SK-N-SH (cell line): ENCODE data around the gene LONRF3. TPM values are rescaled to one million over a fixed set of nuclear protein-coding genes. Genes with fewer than 3 reads are reported as not detected.

Source experiments
- CTCF ChIA-PET: fragments of 300-600, 350-600 bp; formaldehyde crosslinking; extraction: SDS; loops from one replicate; lab custom pipeline; 2021; lab: Yijun Ruan, JAX
- POLR2A ChIA-PET: fragments of 350-600 bp; sonication (Branson Sonifier 250); formaldehyde crosslinking; extraction: SDS; loops from one replicate; lab custom pipeline; 2020; ENCODE audit warnings: antibody characterized with exemption, inconsistent platforms; lab: Yijun Ruan, JAX
- DNase-seq: peaks from one replicate; pipeline ENCODE4 v3.0.0; 2012
- H2AFZ ChIP-seq: fragments of 200-600 bp; sonication (generic); 2 replicates; pipeline ENCODE4 v1.8.1; 2016; ENCODE audit warnings: antibody characterized with exemption, mild to moderate bottlenecking, low read depth
- H3F3A ChIP-seq: fragments of 200-600 bp; sonication (generic); replicated peaks from 2 replicates; pipeline ENCODE3; 2016; ENCODE audit warnings: antibody characterized with exemption, mild to moderate bottlenecking; ENCODE audit not compliant: insufficient read depth
- H3K27ac ChIP-seq, 2 experiments: fragments of 200-500 bp in 1 of 2; fragments of 200-600 bp in 1 of 2; sonication (Bioruptor generic) in 1 of 2; sonication (generic), shearing (Covaris generic) in 1 of 2; 2 replicates each; pipeline versions ENCODE4 v1.5.1 to v1.6.1; 2014 to 2016; ENCODE audit warnings: low read depth in 2 of 2, inconsistent platforms in 1 of 2, low read length in 1 of 2, mild to moderate bottlenecking in 1 of 2, mixed read lengths in 1 of 2
- H3K27me3 ChIP-seq: fragments of 200-600 bp; sonication (generic), shearing (Covaris generic); 2 replicates; pipeline ENCODE4 v1.6.1; 2016; ENCODE audit warnings: mixed run types; ENCODE audit not compliant: insufficient read depth
- H3K36me3 ChIP-seq, 2 experiments: fragments of 200-500 bp in 1 of 2; fragments of 200-600 bp in 1 of 2; sonication (Bioruptor generic) in 1 of 2; sonication (generic) in 1 of 2; replicated peaks in 1 of 2; 2 replicates each; pipeline versions ENCODE3 to v1.5.1; 2014 to 2016; ENCODE audit warnings: low read length in 1 of 2, mild to moderate bottlenecking in 1 of 2; ENCODE audit not compliant: insufficient read depth in 2 of 2, control insufficient read depth in 1 of 2
- H3K4me1 ChIP-seq, 2 experiments: fragments of 200-500 bp in 1 of 2; fragments of 200-600 bp in 1 of 2; sonication (Bioruptor generic) in 1 of 2; sonication (generic), shearing (Covaris generic) in 1 of 2; 2 replicates each; pipeline versions ENCODE4 v1.5.1 to v1.6.1; 2014 to 2016; ENCODE audit warnings: low read depth in 1 of 2, low read length in 1 of 2, mixed run types in 1 of 2; ENCODE audit not compliant: insufficient read depth in 2 of 2, control insufficient read depth in 1 of 2
- H3K4me2 ChIP-seq: fragments of 200-600 bp; sonication (generic), shearing (Covaris generic); 2 replicates; pipeline ENCODE4 v1.6.1; 2017; ENCODE audit warnings: mixed run types
- H3K4me3 ChIP-seq, 2 experiments: fragments of 200-500 bp in 1 of 2; fragments of 200-600 bp in 1 of 2; sonication (Bioruptor generic) in 1 of 2; sonication (generic), shearing (Covaris generic) in 1 of 2; 2 replicates each; pipeline versions ENCODE4 v1.5.1 to v1.8.1; 2014 to 2016; ENCODE audit warnings: low read depth in 2 of 2, inconsistent platforms in 1 of 2, low read length in 1 of 2, mild to moderate bottlenecking in 1 of 2, mixed read lengths in 1 of 2, moderate library complexity in 1 of 2
- H3K79me2 ChIP-seq: fragments of 200-600 bp; sonication (generic); 2 replicates; pipeline ENCODE4 v1.8.1; 2017; ENCODE audit warnings: mild to moderate bottlenecking; ENCODE audit not compliant: insufficient read depth
- H3K9ac ChIP-seq: fragments of 200-600 bp; sonication (generic); 2 replicates; pipeline ENCODE4 v1.6.1; 2017; ENCODE audit warnings: mixed run types
- H3K9me2 ChIP-seq: fragments of 200-600 bp; sonication (generic); 2 replicates; pipeline ENCODE4 v1.6.1; 2017; ENCODE audit warnings: mixed run types
- H3K9me3 ChIP-seq: fragments of 200-600 bp; sonication (generic); 2 replicates; pipeline ENCODE4 v1.6.1; 2017; ENCODE audit warnings: mixed run types, mild to moderate bottlenecking, moderate library complexity
- H4K20me1 ChIP-seq: fragments of 200-600 bp; sonication (generic); 2 replicates; pipeline ENCODE4 v1.6.1; 2017; ENCODE audit warnings: mild to moderate bottlenecking, mixed run types; ENCODE audit not compliant: insufficient read depth
- CTCF ChIP-seq: fragments of 200-600 bp; sonication (generic); IDR thresholded peaks from 2 replicates; pipeline ENCODE4 v1.6.1; 2017; ENCODE audit warnings: antibody characterized with exemption, mild to moderate bottlenecking, moderate library complexity
- FOXJ3 ChIP-seq: sonication (generic); formaldehyde crosslinking; IDR thresholded peaks from 2 replicates; pipeline ENCODE4 v1.5.1; 2020; ENCODE audit warnings: mild to moderate bottlenecking, missing genetic modification reagents
- FOXM1 ChIP-seq: IDR thresholded peaks from 2 replicates; pipeline ENCODE4 v1.4.0; 2012; ENCODE audit warnings: low read depth, mild to moderate bottlenecking
- NRF1 ChIP-seq: IDR thresholded peaks from 2 replicates; pipeline ENCODE4 v1.6.1; 2012; ENCODE audit warnings: low read depth, mild to moderate bottlenecking, low read length
- SMC3 ChIP-seq: IDR thresholded peaks from 2 replicates; pipeline ENCODE4 v1.6.1; 2012; ENCODE audit warnings: low read depth, low read length, improper control_type of control experiment
- TAF1 ChIP-seq: IDR thresholded peaks from 2 replicates; pipeline ENCODE4 v1.6.1; 2012; ENCODE audit warnings: low read depth, mild to moderate bottlenecking, low read length, moderate library complexity, borderline replicate concordance
- USF2 ChIP-seq: fragments of 150-350 bp; IDR thresholded peaks from 2 replicates; pipeline ENCODE4 v1.6.1; 2017; ENCODE audit warnings: antibody characterized with exemption, low read length, low read depth, borderline replicate concordance
- WGBS: methylation state at CpG from one replicate; pipeline ENCODE4 v1.1.6; 2017; ENCODE audit warnings: low lambda C conversion rate; 5-methylcytosine and 5-hydroxymethylcytosine counted together
- polyA plus RNA-seq, 3 experiments: library from polyadenylated mRNA; depleted of rRNA; stranded (reverse); fragments of >200 nt; gene quantifications; 2 replicates each; pipeline ENCODE4 v1.2.3, GENCODE V29; 2012
- TF ChIP-seq, protein P1 (sequence below): IDR thresholded peaks from 2 replicates; pipeline ENCODE4 v1.6.1; 2012; ENCODE audit warnings: mild to moderate bottlenecking, low read depth, low read length, moderate library complexity
- TF ChIP-seq, protein P2 (sequence below): IDR thresholded peaks from 2 replicates; pipeline ENCODE4 v1.4.0; 2012; ENCODE audit warnings: low read depth

LONRF3 gene
- polyA plus RNA-seq, 1 of the 3 experiments (the other 2 are of a cell fraction), result 0.07 TPM

DNA sequence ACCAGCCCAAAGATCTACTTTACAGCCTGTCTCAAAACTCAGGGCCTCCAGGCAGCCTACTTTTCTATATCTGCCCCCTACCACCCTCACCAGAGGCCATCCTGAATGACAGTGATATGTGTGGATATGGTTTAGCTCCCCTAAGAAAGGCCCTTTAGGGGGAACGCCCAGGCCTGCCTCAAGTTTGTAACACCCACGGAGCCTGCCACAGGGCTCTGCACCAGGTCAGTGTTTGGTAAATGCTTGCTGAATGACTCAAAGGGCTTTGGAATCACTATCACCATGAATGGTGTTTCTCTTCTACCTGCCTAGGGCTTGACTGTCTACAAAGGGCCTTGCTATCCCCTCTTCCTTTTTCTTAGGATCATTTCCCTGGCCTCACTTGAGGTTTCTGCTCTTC lies 11.3 kb upstream of the LONRF3 start (continued):
- TF ChIP-seq, protein P1, sequence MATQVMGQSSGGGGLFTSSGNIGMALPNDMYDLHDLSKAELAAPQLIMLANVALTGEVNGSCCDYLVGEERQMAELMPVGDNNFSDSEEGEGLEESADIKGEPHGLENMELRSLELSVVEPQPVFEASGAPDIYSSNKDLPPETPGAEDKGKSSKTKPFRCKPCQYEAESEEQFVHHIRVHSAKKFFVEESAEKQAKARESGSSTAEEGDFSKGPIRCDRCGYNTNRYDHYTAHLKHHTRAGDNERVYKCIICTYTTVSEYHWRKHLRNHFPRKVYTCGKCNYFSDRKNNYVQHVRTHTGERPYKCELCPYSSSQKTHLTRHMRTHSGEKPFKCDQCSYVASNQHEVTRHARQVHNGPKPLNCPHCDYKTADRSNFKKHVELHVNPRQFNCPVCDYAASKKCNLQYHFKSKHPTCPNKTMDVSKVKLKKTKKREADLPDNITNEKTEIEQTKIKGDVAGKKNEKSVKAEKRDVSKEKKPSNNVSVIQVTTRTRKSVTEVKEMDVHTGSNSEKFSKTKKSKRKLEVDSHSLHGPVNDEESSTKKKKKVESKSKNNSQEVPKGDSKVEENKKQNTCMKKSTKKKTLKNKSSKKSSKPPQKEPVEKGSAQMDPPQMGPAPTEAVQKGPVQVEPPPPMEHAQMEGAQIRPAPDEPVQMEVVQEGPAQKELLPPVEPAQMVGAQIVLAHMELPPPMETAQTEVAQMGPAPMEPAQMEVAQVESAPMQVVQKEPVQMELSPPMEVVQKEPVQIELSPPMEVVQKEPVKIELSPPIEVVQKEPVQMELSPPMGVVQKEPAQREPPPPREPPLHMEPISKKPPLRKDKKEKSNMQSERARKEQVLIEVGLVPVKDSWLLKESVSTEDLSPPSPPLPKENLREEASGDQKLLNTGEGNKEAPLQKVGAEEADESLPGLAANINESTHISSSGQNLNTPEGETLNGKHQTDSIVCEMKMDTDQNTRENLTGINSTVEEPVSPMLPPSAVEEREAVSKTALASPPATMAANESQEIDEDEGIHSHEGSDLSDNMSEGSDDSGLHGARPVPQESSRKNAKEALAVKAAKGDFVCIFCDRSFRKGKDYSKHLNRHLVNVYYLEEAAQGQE, result no peak
- TF ChIP-seq CTCF (no peak), SMC3 (no peak)

DNA sequence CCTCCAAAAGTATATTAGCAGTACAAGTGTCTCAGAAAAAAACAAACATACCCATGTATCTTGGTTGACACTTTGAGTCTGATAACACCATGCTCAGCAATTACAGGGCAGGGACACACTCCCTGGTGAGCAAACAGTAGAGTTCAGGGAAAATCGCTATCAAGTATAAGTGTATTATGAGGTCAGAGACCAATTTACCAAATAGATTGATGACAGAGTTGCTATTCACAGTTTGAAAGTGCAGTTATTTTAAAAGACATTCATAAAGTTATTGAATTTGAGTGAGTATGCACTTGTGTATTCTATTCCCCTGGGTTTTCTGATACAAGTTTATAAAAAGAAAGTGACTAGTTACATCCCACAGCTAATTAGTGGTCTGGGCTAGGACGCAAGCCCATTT lies 10.2 kb upstream of the LONRF3 start:
- DNase-seq, result no peak
- H3K4me2 ChIP-seq, result no peak overlapping the region
- no peak overlapping the region for H3K27ac ChIP-seq
- no peak overlapping the region for H2AFZ ChIP-seq
- no peaks in the 10 kb centered on the region for H4K20me1 ChIP-seq
- H3K36me3 ChIP-seq, result no peaks in the 10 kb centered on the region
- H3K79me2 ChIP-seq, result no peaks in the 10 kb centered on the region
- no peak for TF ChIP-seq FOXJ3 (CRISPR knock-in tag)
- TF ChIP-seq, protein P2, sequence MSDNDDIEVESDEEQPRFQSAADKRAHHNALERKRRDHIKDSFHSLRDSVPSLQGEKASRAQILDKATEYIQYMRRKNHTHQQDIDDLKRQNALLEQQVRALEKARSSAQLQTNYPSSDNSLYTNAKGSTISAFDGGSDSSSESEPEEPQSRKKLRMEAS, result no peak
- no peak for TF ChIP-seq TAF1
- TF ChIP-seq NRF1, result no peak
- no peak for TF ChIP-seq FOXM1
- TF ChIP-seq USF2, result no peak
- TF ChIP-seq, all 33 proteins: peak for 0
- Histone ChIP-seq H3K4me1 (no peaks in the 10 kb centered on the region), H3K9me3 (no peaks in the 10 kb centered on the region), H3K9me2 (no peaks in the 10 kb centered on the region), H3K4me3 (no peak overlapping the region), H3F3A (no peaks in the 10 kb centered on the region), H3K9ac (no peak overlapping the region), H3K27me3 (peaks cover 38% of the 10 kb centered on the region; the same call in 1 of the 2 replicates)
- ChIA-PET CTCF (interaction anchor here (0.9 kb wide), 1 partner anchor 44 kb away, joined by 3 read pairs; no protein-coding TSS in a partner anchor), POLR2A (no interaction called here)
- 7% methylated on average over 2 of the region's 2 CpGs for WGBS
